ENCODE data around the gene ZP3.
"Not testable (repeated sequence)": the region's sequence is repeated elsewhere in the genome, so short reads cannot be mapped to it uniquely, and the experiment has no call there.

- TF ChIP-seq CTCF, POLR2AphosphoS5 (IDR thresholded peaks at IDR 0.05): not testable (repeated sequence)
These were observed 58.3 kb downstream of the ZP3 start for GRCh38 chr7:76483081-76483480.
